Melanocyte of skin (primary cell): Measurements from ENCODE around the gene SSTR4. TPM values are rescaled to one million over a fixed set of nuclear protein-coding genes. Genes with fewer than 3 reads are reported as not detected.

ENCODE experiments used
- total RNA-seq, 2 donors: library from RNA; depleted of rRNA; stranded (reverse); fragments of >200 nt; gene quantifications; 2 replicates each; pipeline ENCODE4 v1.2.3, GENCODE V29; 2012

The SSTR4 gene, protein sequence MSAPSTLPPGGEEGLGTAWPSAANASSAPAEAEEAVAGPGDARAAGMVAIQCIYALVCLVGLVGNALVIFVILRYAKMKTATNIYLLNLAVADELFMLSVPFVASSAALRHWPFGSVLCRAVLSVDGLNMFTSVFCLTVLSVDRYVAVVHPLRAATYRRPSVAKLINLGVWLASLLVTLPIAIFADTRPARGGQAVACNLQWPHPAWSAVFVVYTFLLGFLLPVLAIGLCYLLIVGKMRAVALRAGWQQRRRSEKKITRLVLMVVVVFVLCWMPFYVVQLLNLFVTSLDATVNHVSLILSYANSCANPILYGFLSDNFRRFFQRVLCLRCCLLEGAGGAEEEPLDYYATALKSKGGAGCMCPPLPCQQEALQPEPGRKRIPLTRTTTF
- not detected for total RNA-seq

DNA sequence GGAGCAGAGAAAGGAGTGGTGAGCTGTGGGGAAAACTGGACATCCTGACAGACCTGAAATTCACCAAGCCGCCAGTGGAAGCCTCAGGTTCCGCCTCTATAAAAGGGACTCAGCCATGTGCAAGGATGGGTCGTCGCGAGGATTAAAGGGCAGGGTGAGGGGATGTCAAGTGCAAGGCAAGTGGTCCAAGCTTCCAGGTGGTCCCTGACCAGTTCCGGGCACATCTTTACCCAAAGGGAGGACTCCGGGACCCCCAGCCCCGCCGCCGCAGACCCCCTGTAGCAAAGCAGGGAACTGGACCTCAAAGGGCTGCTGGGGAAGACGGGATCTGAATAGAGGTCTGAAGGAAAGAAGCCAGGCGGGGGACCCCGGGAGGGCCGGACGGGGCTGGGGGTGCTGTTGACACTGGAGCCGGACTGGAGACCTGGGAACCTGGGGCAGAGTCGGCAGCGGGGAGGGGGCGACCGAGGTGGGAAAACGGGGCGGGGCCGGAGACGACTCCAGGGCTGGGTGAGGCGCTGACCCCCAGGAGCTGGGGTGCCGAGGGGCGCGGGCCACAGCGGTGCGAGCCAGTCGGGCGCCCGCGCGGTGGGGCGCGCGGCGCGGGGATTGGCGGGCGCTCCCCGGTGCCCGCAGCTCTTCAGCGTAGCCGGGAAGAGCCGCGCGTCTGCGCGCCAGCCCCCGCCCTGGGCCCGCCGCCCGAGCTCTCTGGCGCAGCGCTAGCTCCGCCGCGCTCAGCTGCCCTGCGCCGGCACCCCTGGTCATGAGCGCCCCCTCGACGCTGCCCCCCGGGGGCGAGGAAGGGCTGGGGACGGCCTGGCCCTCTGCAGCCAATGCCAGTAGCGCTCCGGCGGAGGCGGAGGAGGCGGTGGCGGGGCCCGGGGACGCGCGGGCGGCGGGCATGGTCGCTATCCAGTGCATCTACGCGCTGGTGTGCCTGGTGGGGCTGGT is at the start of gene SSTR4:
Gene SSTR4 (plus strand): TSS at position 592 of the 951 bp plus-strand sequence. CDS start 172 bp downstream, at position 764.

DNA sequence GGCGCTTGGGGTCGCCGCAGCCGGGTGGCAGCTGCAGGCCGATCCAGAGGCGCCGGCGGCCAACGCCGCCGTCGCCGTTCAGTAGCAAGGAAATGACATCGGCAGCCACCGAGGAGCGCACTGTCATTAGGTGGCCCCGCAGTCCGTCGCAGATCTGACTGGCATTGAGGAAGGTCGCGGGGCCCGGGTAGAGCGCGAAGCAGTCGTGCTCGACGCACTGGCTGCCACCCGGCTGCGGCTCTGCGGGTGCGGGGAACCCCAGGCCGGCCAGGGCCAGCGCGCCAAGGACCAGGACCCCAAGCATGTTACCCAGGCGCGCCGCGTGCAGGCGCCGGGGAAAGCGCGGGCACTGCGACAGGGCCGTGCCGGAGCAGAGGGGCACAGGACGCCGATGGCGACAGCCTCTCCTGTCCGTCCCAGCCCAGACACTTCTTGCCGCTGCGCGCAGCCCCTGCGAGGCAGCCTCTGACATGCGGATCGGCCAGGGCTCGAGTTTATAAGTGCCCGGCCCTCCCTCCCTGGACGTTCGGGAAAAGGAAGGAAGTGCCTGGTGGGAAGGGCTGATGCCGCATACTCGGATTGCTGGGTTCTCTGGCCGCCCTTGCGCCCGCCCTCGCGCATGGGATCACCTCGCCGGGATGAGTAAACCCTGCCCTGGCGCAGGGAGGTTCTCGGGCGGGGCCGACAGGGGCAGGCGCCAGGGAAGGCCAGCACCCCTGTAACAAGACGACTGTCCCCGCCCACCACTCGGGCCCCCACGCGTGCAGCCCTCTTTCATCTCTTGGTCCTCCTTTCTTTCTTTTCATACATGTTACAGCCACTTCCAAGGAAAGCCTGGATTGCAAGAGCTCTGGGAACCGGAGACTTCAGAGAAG is 14.3 kb downstream of the SSTR4 start, which contains the start of gene THBD:
Gene THBD (minus strand): TSS at position 472 of the 875 bp plus-strand sequence. CDS start 168 bp downstream, at position 304.

DNA sequence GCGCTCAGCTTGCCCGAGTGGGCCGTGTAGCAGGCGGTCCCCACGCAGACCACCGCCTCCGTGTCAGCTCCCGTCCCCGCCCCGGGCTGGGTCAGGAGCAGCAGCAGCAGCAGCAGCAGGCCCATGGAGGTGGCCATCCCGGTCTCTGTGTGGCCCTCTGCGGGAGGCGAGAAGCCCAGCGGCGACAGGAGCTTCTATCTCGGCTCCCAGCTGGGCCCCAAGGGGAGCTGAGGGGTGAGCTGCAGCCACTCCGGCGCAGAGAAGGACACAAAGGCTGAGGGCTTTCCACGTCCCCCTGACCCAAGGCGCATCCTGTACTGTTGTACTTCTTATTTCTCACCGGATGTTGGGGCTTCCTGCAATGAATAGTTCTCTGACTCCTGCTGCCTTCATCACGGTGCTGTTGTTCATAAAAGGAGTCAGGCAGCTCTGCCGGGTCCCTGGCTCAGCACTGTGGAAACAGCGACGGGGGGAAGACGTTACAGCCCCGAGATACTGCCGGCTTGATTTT is 51.0 kb downstream of the SSTR4 start, which contains the start of gene CD93:
Gene CD93 (minus strand): TSS at position 269 of the 511 bp plus-strand sequence. CDS start 132 bp downstream, at position 137.

Other genes starting within 250 kb of the SSTR4 start
- gene THBD, start 14.4 kb downstream of the SSTR4 start, total RNA-seq = under 1 TPM; 0.33 to 0.34 TPM
- not detected for gene CD93, start 51.0 kb downstream of the SSTR4 start, total RNA-seq